ENCODE results near the gene SLC22A12. TPM values are rescaled to one million over a fixed set of nuclear protein-coding genes. Genes with fewer than 3 reads are reported as not detected.

Gene SLC22A12
- polyA plus RNA-seq, 6 donors from 2014 or later = not detected

GRCh38 chr11:64644647-64645275 lies 53.7 kb downstream of the SLC22A12 start:
- H3K27ac Mint-ChIP-seq = no peak overlapping the region
- peak; percentile 50 to 55 for ATAC-seq (ENCODE audit: low read depth in 2 of 2)

GRCh38 chr11:64647019-64647779 lies 56.2 kb downstream of the SLC22A12 start:
- Mint-ChIP-seq H3K4me1 (peaks cover 0 to 18% (median 16%) of the 10 kb centered on the region in 3 donors), H3K36me3 (no peaks in the 10 kb centered on the region), H3K4me3 (no peak overlapping the region), H3K27me3 (peaks cover 20 to 51% (median 46%) of the 10 kb centered on the region in 3 donors), H3K9me3 (no peaks in the 10 kb centered on the region), H3K27ac (peak overlapping the region in 1 of 6 donors; percentile 17)
- no peak for DNase-seq
- no peak for ATAC-seq (ENCODE audit: low read depth in 2 of 2)

More at GRCh38 chr11:64644647-64645275, 53.7 kb downstream of the SLC22A12 start:
- Mint-ChIP-seq H3K36me3 (no peaks in the 10 kb centered on the region), H3K4me1 (peaks cover 0 to 16% (median 11%) of the 10 kb centered on the region in 3 donors), H3K27me3 (peaks cover 16 to 51% (median 38%) of the 10 kb centered on the region in 3 donors), H3K4me3 (peak overlapping the region in 1 of 8 donors; percentile 49), H3K9me3 (no peaks in the 10 kb centered on the region)
- no peak for DNase-seq

GRCh38 chr11:64648551-64648950 lies 57.5 kb downstream of the SLC22A12 start:
- Mint-ChIP-seq H3K27ac (no peak overlapping the region), H3K9me3 (no peaks in the 10 kb centered on the region), H3K4me3 (no peak overlapping the region), H3K36me3 (no peaks in the 10 kb centered on the region), H3K4me1 (peaks cover 7 to 25% (median 23%) of the 10 kb centered on the region in 3 donors), H3K27me3 (peaks cover 20 to 51% (median 46%) of the 10 kb centered on the region in 3 donors)
- ATAC-seq (ENCODE audit: low read depth in 2 of 2) (no peak), DNase-seq (no peak)

GRCh38 chr11:64649291-64649697 lies 58.3 kb downstream of the SLC22A12 start:
- DNase-seq = no peak
- peaks cover 15 to 44% (median 39%) of the 10 kb centered on the region in 3 donors for H3K27me3 Mint-ChIP-seq
- no peaks in the 10 kb centered on the region for H3K9me3 Mint-ChIP-seq
- peak in 1 of 2 donors; percentile 27 for ATAC-seq (ENCODE audit: low read depth in 2 of 2)
- no peak overlapping the region for H3K27ac Mint-ChIP-seq
- peaks cover 7 to 27% (median 20%) of the 10 kb centered on the region in 3 donors for H3K4me1 Mint-ChIP-seq
- no peak overlapping the region for H3K4me3 Mint-ChIP-seq
- no peaks in the 10 kb centered on the region for H3K36me3 Mint-ChIP-seq

- Mint-ChIP-seq H3K4me1 (peaks cover 17 to 38% (median 32%) of the 10 kb centered on the region in 3 donors), H3K27me3 (peaks cover 8 to 27% (median 22%) of the 10 kb centered on the region in 3 donors), H3K27ac (peak overlapping the region in 1 of 6 donors; percentile 85), H3K9me3 (no peaks in the 10 kb centered on the region), H3K36me3 (no peaks in the 10 kb centered on the region), H3K4me3 (no peak overlapping the region)
- ATAC-seq (ENCODE audit: low read depth in 2 of 2) (no peak), DNase-seq (no peak)
Measured at GRCh38 chr11:64650923-64651523, 60.0 kb downstream of the SLC22A12 start.

Other genes starting within 250 kb of the SLC22A12 start
- 1 to 10 TPM; 1.1 to 8.3 (median 4.8) TPM for gene RPS6KA4, start 232.1 kb upstream of the SLC22A12 start, polyA plus RNA-seq (ENCODE audit: low read depth in 6 of 6)
- not detected for gene SLC22A11, start 35.3 kb upstream of the SLC22A12 start, polyA plus RNA-seq (ENCODE audit: low read depth in 6 of 6)
- not detected for gene NRXN2, start 132.0 kb downstream of the SLC22A12 start, polyA plus RNA-seq (ENCODE audit: low read depth in 6 of 6)
- 100 to 1,000 TPM; 274 to 429 (median 285) TPM for gene RASGRP2, start 152.9 kb downstream of the SLC22A12 start, polyA plus RNA-seq (ENCODE audit: low read depth in 6 of 6)
- gene PYGM, start 168.8 kb downstream of the SLC22A12 start, polyA plus RNA-seq (ENCODE audit: low read depth in 6 of 6) = 1 to 10 TPM in 5 of 6 donors, not detected in 1; 2.1 to 4.9 (median 2.2) TPM
- gene SF1, start 187.3 kb downstream of the SLC22A12 start, polyA plus RNA-seq (ENCODE audit: low read depth in 6 of 6) = 100 to 1,000 TPM in 4 of 6 donors, 10 to 100 TPM in 2; 68.6 to 242 (median 132) TPM
- 10 to 100 TPM; 29.8 to 65.0 (median 39.7) TPM for gene MAP4K2, start 212.0 kb downstream of the SLC22A12 start, polyA plus RNA-seq (ENCODE audit: low read depth in 6 of 6)
- gene MEN1, start 219.3 kb downstream of the SLC22A12 start, polyA plus RNA-seq (ENCODE audit: low read depth in 6 of 6) = 10 to 100 TPM; 12.3 to 49.5 (median 27.4) TPM

Data from naive B cell (primary cell).